Myocyte (in vitro differentiated cells): ENCODE measurements around the gene PDILT. TPM values are rescaled to one million over a fixed set of nuclear protein-coding genes. Genes with fewer than 3 reads are reported as not detected.
"Not testable (repeated sequence)": the region's sequence is repeated elsewhere in the genome, so short reads cannot be mapped to it uniquely, and the experiment has no call there.

Source experiments
- DNase-seq: peaks from one replicate; pipeline ENCODE4 v3.0.0-alpha.2; 2012; ENCODE audit warnings: low read depth
- total RNA-seq: library from RNA; depleted of rRNA; stranded (reverse); fragments of >200 nt; gene quantifications from 2 replicates; pipeline ENCODE4 v1.2.3, GENCODE V29; 2014

Gene PDILT
- total RNA-seq, 1 donor from 2014 or later: not detected

GRCh38 chr16:20323591-20324117, 80.9 kb downstream of the PDILT start:
- DNase-seq: no peak

DNA sequence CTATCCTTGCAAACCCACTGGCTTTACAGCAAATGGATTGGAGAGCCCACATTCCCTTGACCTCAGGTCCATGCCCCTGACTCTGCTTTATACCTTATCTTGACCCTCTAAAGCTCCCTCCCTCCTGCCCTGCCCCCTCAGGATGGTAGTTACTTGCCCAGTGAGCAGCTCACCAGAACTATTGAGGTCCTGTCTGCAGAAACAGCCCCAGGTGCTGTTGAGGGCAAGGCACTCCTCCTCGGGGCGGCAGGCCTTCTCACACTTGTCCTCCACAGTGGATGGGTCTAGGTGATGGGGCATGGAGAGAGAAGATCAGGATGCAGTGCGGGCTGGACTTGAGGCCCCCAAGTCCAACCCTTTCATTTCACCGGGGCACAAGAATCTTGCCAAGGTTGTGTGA, 81.8 kb downstream of the PDILT start:
- no peak for DNase-seq

DNA sequence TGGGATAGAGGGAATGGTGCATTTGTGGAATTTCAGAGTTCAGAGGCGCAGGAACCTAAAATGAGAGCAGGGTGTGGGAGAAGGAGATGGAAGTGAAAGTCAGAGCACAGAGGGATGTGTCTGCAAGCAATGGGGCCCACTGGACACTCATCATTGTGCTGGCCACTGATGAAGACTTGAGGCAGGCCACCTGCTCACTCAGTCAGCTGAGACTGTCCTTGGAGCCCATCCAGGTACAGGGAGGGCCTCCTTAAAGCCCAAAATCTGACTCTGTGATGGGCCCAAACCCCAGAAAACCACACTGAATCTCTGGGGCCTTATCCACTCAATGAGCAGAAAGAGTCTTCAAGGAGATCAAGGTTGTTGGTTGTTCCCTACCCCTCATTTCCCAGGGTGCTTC, 82.9 kb downstream of the PDILT start:
- DNase-seq: no peak

DNA sequence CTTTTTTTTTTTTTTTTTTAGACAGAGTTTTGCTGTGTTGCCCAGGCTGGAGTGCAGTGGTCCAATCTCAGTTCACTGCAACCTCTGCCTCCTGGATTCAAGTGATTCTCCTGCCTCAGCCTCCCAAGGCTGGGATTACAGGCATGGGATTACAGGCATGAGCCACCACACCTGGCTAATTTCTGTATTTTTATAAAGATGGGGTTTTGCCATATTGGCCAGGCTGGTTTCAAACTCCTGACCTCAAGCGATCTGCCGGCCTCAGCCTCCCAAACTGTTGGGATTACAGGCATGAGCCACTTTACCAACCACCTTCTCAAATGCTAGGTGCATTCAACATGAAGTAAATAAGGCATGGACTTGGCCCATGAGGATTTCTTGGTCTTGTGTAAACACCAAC, 83.5 kb downstream of the PDILT start:
- DNase-seq: not testable (repeated sequence)

DNA sequence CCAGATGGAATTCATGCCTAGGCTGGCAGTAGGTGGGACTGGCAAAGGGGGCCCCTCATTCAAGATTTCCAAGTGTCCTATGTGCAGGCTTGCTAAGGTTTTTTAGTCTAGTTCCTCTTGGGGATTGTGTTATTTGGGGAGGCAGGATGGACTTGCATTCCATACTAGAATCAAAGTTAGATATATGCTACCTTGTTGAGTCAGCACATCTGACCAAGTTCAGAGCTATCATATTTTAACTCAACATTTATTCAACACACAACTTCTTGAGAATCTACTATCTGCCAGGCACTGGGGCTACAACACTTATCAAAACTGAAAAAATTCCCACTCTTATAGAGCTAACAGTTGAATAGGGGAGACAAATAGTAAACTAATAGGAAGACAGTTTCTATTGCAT, 83.9 kb downstream of the PDILT start:
- DNase-seq: no peak

DNA sequence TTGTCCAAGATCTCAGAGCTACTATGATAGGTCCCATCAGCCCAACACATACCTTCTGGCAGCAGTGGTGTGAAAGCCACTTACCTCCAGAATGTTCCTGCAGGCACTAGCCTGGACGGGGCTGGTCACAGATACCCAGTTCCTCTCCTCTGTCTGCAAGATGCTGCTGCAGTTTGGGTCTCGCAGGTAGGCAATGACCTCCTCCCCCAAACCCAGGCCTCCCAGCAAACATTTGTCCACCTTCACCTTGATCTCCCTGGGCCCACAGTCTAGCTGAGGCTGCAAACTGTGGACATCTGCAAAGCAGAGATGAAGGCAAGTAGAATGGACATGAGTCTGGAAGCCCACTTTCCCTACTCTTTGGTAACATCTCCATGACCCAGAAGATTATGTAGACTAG, 84.4 kb downstream of the PDILT start:
- DNase-seq: no peak

- no peak for DNase-seq
These were observed 85.1 kb downstream of the PDILT start for GRCh38 chr16:20319406-20319805.

DNA sequence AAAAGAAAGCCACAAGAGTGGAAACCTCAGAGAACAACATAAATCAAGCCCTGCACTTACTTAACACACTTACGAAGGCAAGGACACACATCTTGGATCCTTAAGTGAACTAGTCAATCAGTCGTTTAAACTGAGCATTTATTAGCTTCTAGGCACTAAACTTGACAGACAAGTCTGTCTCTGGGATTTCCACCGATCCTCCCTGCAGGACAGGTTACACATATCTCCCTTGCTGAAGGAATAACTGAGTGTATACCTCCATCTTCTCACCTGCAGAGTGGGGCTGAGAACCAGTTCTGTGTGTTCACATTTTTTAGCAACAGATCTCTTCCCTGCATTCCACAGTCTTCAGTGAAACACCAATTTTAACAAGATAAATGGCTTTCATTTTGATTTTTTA, 86.1 kb downstream of the PDILT start:
- no peak for DNase-seq

- no peak for DNase-seq
These were observed 86.5 kb downstream of the PDILT start for GRCh38 chr16:20318006-20318405.

GRCh38 chr16:20317117-20317516, 87.4 kb downstream of the PDILT start:
- DNase-seq: no peak

DNA sequence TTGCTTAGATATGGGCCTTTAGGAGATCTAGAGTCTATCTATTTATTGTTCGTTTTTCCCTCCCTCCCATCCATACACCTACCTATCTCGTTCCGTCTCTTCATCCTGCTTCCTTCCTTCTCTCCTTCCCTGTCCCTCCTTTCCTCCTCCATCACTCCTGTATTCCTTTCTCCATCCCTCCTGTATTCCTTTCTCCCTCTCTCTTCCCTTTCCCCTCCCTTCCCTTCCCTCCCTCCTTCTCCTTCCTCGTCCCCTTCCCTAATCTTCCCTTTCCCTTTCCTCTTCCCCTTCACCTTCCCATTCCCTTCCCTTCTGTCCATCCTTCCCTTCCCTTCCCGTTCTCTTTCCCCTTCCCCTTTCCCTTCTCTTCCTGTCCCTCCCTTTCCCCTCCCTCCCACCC, 87.8 kb downstream of the PDILT start:
- DNase-seq: no peak

- no peak for DNase-seq
These were observed 88.8 kb downstream of the PDILT start for GRCh38 chr16:20315764-20316163.

DNA sequence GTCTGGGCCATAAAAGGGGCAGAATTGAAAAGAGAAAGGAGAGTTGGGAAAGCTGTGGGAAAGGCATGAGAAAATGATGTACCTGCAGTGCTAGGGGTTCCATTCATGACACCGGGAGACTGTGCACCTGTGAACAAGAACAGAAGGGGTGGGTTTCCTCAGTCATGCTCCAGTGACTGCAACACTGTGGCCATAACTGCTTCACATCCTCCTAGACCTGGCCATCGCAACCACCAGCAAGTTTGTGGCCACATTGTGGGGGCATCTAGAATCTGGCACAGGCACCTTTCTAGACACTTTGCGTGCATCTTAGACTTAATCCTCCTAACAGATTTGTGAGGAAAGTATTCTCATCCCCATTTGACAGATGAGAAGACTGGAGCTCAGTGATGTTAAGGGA, 90.0 kb downstream of the PDILT start:
- DNase-seq: no peak

- no peak for DNase-seq
These were observed 90.8 kb downstream of the PDILT start for GRCh38 chr16:20313741-20314140.

DNA sequence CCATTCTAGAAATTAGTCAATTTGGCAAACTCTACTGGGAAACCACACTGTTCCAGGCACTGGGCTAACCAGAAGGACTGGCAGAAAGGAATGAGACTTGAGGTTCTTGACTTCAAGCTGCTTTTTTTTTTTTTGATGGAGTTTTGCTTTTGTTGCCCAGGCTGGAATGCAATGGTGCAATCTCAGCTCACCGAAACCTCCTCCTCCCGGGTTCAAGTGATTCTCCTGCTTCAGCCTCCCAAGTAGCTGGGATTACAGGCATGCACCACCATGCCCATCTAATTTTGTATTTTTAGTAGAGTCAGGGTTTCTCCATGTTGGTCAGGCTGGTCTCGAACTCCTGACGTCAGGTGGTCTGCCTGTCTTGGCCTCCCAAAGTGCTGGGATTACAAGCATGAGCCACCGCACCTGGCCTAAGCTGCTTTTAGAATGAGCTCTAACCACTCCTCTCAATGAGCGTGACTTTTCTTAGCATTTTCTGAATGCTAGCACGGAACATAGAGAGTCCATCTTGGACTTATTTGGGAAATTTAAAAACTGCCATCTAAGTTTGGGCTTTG, 91.9 kb downstream of the PDILT start:
- DNase-seq: not testable (repeated sequence)

- DNase-seq: no peak
These were observed 93.0 kb downstream of the PDILT start for GRCh38 chr16:20311548-20311947.

- no peak for DNase-seq
These were observed 93.8 kb downstream of the PDILT start for GRCh38 chr16:20310421-20311395.

DNA sequence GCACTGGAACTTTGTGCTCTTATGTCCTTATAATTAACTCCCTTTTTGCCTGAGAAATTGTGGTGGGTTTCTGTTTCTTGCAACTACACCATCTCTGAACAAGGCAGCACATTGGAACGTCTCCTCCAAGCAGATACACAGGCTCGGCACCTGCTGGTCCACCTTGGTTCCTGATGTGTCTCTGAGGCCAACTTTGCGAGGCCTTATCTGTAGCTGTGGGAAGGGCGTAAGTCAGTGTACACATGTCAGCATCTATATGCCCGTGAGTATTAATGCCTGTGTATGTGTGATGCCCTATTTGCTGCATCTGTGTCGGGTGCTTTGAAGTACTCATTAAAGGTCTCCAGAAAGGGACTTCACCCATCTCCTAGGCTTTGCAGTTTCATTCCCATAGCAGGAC, 94.8 kb downstream of the PDILT start:
- no peak for DNase-seq
